CD8-positive, alpha-beta memory T cell (primary cell): ENCODE results near the gene CPTP. TPM values are rescaled to one million over a fixed set of nuclear protein-coding genes. Genes with fewer than 3 reads are reported as not detected.
A peak's percentile ranks its signal among the peaks of the same experiment; 100 is the strongest.

Source experiments
- CTCF ChIA-PET: fragments of 350-600 bp; sonication (Branson Sonifier 250); formaldehyde crosslinking; loops from one replicate; lab custom pipeline; 2021; ENCODE audit warnings: antibody characterized with exemption; lab: Charles Lee
- POLR2A ChIA-PET: fragments of 350-600 bp; sonication (Branson Sonifier 250); formaldehyde crosslinking; loops from one replicate; lab custom pipeline; 2021; ENCODE audit warnings: antibody characterized with exemption; lab: Charles Lee
- DNase-seq, 5 donors: peaks; one replicate each; pipeline versions ENCODE4 v3.0.0 to v3.0.0-alpha.2; 2020 to 2022; ENCODE audit warnings: mixed read lengths in 1 of 5
- H3K27ac ChIP-seq: one replicate; pipeline ENCODE4 v1.7.0; 2013; ENCODE audit warnings: low read depth, mild to moderate bottlenecking, low read length, moderate library complexity
- H3K27me3 ChIP-seq: 2 replicates; pipeline ENCODE4 v1.7.0; 2013; ENCODE audit warnings: low read length, mild to moderate bottlenecking; ENCODE audit not compliant: insufficient read depth, poor library complexity, severe bottlenecking
- H3K36me3 ChIP-seq: 2 replicates; pipeline ENCODE4 v1.7.0; 2013; ENCODE audit warnings: mild to moderate bottlenecking, low read length, moderate library complexity; ENCODE audit not compliant: insufficient read depth
- H3K4me1 ChIP-seq: 2 replicates; pipeline ENCODE4 v1.7.0; 2013; ENCODE audit warnings: mild to moderate bottlenecking, low read length, moderate library complexity; ENCODE audit not compliant: insufficient read depth
- H3K4me3 ChIP-seq: 2 replicates; pipeline ENCODE4 v1.7.0; 2013; ENCODE audit warnings: mild to moderate bottlenecking, low read length
- H3K9me3 ChIP-seq: 2 replicates; pipeline ENCODE4 v1.7.0; 2013; ENCODE audit warnings: mild to moderate bottlenecking, low read length
- H3K27ac Mint-ChIP-seq, 8 donors: one replicate each; pipeline ENCODE4 v1.8.0; 2020 to 2021; ENCODE audit warnings: mixed read lengths in 8 of 8, mild to moderate bottlenecking in 6 of 8, inconsistent platforms in 3 of 8, moderate library complexity in 3 of 8
- H3K27me3 Mint-ChIP-seq, 2 donors: one replicate each; pipeline ENCODE4 v1.8.0; 2020 to 2021; ENCODE audit warnings: mixed read lengths in 2 of 2, mild to moderate bottlenecking in 1 of 2, moderate library complexity in 1 of 2
- H3K36me3 Mint-ChIP-seq, 3 donors: one replicate each; pipeline ENCODE4 v1.8.0; 2020 to 2021; ENCODE audit warnings: mixed read lengths in 3 of 3, inconsistent platforms in 1 of 3, mild to moderate bottlenecking in 1 of 3
- H3K4me1 Mint-ChIP-seq, 3 donors: one replicate each; pipeline ENCODE4 v1.8.0; 2020 to 2021; ENCODE audit warnings: mixed read lengths in 3 of 3, inconsistent platforms in 1 of 3, mild to moderate bottlenecking in 1 of 3
- H3K4me3 Mint-ChIP-seq, 7 donors: one replicate each; pipeline ENCODE4 v1.8.0; 2020 to 2021; ENCODE audit warnings: mixed read lengths in 7 of 7, mild to moderate bottlenecking in 6 of 7, moderate library complexity in 4 of 7, inconsistent platforms in 2 of 7
- H3K9me3 Mint-ChIP-seq, 5 donors: one replicate each; pipeline ENCODE4 v1.8.0; 2020 to 2022; ENCODE audit warnings: mixed read lengths in 5 of 5, mild to moderate bottlenecking in 3 of 5, moderate library complexity in 2 of 5, inconsistent platforms in 1 of 5
- polyA plus RNA-seq: library from polyadenylated mRNA; unstranded; fragments of 300-500 nt; fragmentation: Illumina TruSeq; gene quantifications from one replicate; pipeline ENCODE4 v1.2.3, GENCODE V29; 2021
- total RNA-seq, 2 experiments: library from RNA; stranded (reverse); gene quantifications; one replicate each; pipeline ENCODE4 v1.2.3, GENCODE V29; 2021

The CPTP gene
- total and polyA plus RNA-seq, 3 experiments from 2014 or later = 17.6 to 23.6 (median 18.3) TPM

DNA sequence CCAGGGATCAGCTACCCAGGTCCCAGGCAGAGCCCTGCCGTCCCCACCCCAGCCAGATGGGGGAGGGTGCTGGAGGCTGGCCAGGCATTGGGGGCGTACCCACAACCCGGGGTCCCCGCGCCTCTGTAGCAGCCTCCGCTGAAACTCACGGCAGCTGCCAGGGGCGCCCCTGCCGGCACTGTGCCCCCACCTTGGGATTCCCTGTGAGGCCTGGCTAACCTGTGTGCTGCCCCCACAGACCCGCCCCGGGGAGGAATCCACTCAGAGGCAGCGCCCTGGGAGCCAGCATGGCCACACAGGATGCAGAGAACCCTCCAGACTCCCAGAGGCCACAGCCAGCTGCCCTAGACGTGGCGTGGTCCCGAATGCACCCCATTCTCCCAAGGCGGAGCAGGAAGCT is 20.8 kb downstream of the CPTP start:
- Mint-ChIP-seq H3K4me3 (no peak overlapping the region), H3K27ac (no peak overlapping the region), H3K4me1 (peaks cover 11 to 22% (median 11%) of the 10 kb centered on the region in 3 donors), H3K36me3 (peaks cover 0 to 10% (median 9%) of the 10 kb centered on the region in 3 donors), H3K9me3 (no peaks in the 10 kb centered on the region), H3K27me3 (no peaks in the 10 kb centered on the region)
- H3K9me3 ChIP-seq = no peaks in the 10 kb centered on the region
- H3K4me1 ChIP-seq = peaks cover 16% of the 10 kb centered on the region
- H3K27ac ChIP-seq = no peak overlapping the region
- H3K27me3 ChIP-seq = no peaks in the 10 kb centered on the region
- no peak overlapping the region for H3K4me3 ChIP-seq
- POLR2A ChIA-PET = no interaction called here
- CTCF ChIA-PET = interaction anchor here (2.1 kb wide), 1 partner anchor 27 kb away, joined by 6 read pairs; no protein-coding TSS in a partner anchor
- no peak for DNase-seq
- H3K36me3 ChIP-seq = no peaks in the 10 kb centered on the region

GRCh38 chr1:1345860-1346500 is 21.4 kb downstream of the CPTP start:
- CTCF ChIA-PET = interaction anchor here (2.1 kb wide), 1 partner anchor 26 kb away, joined by 6 read pairs; no protein-coding TSS in a partner anchor
- peaks cover 9 to 22% (median 11%) of the 10 kb centered on the region in 3 donors for H3K4me1 Mint-ChIP-seq
- POLR2A ChIA-PET = no interaction called here
- Histone ChIP-seq H3K4me1 (peaks cover 16% of the 10 kb centered on the region), H3K9me3 (no peaks in the 10 kb centered on the region), H3K36me3 (no peaks in the 10 kb centered on the region), H3K4me3 (no peak overlapping the region), H3K27me3 (no peaks in the 10 kb centered on the region), H3K27ac (no peak overlapping the region)
- no peaks in the 10 kb centered on the region for H3K27me3 Mint-ChIP-seq
- H3K4me3 Mint-ChIP-seq = peak overlapping the region in 1 of 7 donors; percentile 25
- H3K36me3 Mint-ChIP-seq = peaks cover 0 to 4% (median 4%) of the 10 kb centered on the region in 3 donors
- DNase-seq = no peak
- no peaks in the 10 kb centered on the region for H3K9me3 Mint-ChIP-seq
- no peak overlapping the region for H3K27ac Mint-ChIP-seq

- Histone ChIP-seq H3K9me3 (no peaks in the 10 kb centered on the region), H3K27me3 (no peaks in the 10 kb centered on the region), H3K36me3 (no peaks in the 10 kb centered on the region), H3K27ac (no peak overlapping the region), H3K4me3 (no peak overlapping the region), H3K4me1 (peaks cover 16% of the 10 kb centered on the region)
- Mint-ChIP-seq H3K27ac (peak overlapping the region in 1 of 8 donors; percentile 20), H3K4me1 (peaks cover 5 to 22% (median 11%) of the 10 kb centered on the region in 3 donors), H3K9me3 (no peaks in the 10 kb centered on the region), H3K27me3 (no peaks in the 10 kb centered on the region), H3K36me3 (no peaks in the 10 kb centered on the region), H3K4me3 (peak overlapping the region in 5 of 7 donors; percentile 50 to 83 (median 61))
- ChIA-PET CTCF (interaction anchor here (2.1 kb wide), 1 partner anchor 25 kb away, joined by 6 read pairs; no protein-coding TSS in a partner anchor), POLR2A (no interaction called here)
- DNase-seq = no peak
Measured at GRCh38 chr1:1346501-1346890, 21.9 kb downstream of the CPTP start.

DNA sequence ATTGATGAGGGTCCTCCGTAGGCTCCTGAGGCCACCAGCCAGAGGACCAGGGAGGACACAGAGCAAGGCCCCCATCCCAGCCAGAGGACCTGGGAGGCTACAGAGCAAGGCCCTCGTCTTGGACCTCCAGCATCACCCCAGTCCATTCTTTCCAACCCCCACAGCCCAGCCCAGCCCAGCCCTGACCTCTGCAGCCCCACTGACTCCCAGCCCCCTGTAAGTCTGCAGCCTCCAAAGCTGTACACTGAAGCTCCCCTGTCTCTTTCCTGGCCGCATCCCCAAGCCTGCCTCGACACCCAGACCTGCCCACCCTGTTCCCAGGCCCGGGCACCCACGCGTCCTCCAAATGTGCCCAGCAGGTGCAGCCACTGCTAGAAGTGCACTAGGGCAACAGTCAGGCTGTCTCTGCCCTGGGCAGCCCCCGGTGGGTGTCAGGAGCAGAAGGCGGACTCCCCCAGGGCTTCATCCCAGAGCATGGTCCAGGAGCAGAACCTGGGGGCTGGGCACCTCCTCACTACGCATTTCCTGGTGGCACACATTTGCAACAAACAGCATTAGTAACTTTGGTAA is 22.5 kb downstream of the CPTP start:
- POLR2A ChIA-PET = no interaction called here
- H3K4me3 ChIP-seq = no peak overlapping the region
- CTCF ChIA-PET = interaction anchor here (2.1 kb wide), 1 partner anchor 25 kb away, joined by 6 read pairs; no protein-coding TSS in a partner anchor
- no peaks in the 10 kb centered on the region for H3K27me3 ChIP-seq
- peaks cover 6 to 25% (median 13%) of the 10 kb centered on the region in 3 donors for H3K4me1 Mint-ChIP-seq
- peaks cover 16% of the 10 kb centered on the region for H3K4me1 ChIP-seq
- no peaks in the 10 kb centered on the region for H3K9me3 Mint-ChIP-seq
- peak overlapping the region; percentile 61 for H3K27ac ChIP-seq
- peak overlapping the region; percentile 50 to 83 (median 74) for H3K4me3 Mint-ChIP-seq
- no peaks in the 10 kb centered on the region for H3K36me3 ChIP-seq
- peaks cover 0 to 2% of the 10 kb centered on the region in 2 donors for H3K27me3 Mint-ChIP-seq
- no peaks in the 10 kb centered on the region for H3K9me3 ChIP-seq
- H3K27ac Mint-ChIP-seq = peak overlapping the region in 5 of 8 donors; percentile 20 to 54 (median 38)
- no peaks in the 10 kb centered on the region for H3K36me3 Mint-ChIP-seq
- DNase-seq = no peak

GRCh38 chr1:1347663-1348419 is 23.2 kb downstream of the CPTP start:
- no peaks in the 10 kb centered on the region for H3K9me3 Mint-ChIP-seq
- peak overlapping the region; percentile 52 to 87 (median 78) for H3K4me3 Mint-ChIP-seq
- no peaks in the 10 kb centered on the region for H3K9me3 ChIP-seq
- DNase-seq = no peak
- CTCF ChIA-PET = interaction anchor here (1.0 to 2.1 kb wide), 5 partner anchors 24 to 42 kb away, joined by 3 to 7 read pairs (median 6); no protein-coding TSS in a partner anchor
- H3K27ac Mint-ChIP-seq = peak overlapping the region in 4 of 8 donors; percentile 20 to 73 (median 67)
- no peaks in the 10 kb centered on the region for H3K36me3 Mint-ChIP-seq
- H3K36me3 ChIP-seq = no peaks in the 10 kb centered on the region
- peaks cover 13 to 32% (median 16%) of the 10 kb centered on the region in 3 donors for H3K4me1 Mint-ChIP-seq
- POLR2A ChIA-PET = no interaction called here
- H3K4me3 ChIP-seq = peak overlapping the region; percentile 50
- H3K27ac ChIP-seq = peak overlapping the region; percentile 61
- peaks cover 16% of the 10 kb centered on the region for H3K4me1 ChIP-seq
- peaks cover 0 to 10% of the 10 kb centered on the region in 2 donors for H3K27me3 Mint-ChIP-seq
- H3K27me3 ChIP-seq = peaks cover 4% of the 10 kb centered on the region

DNA sequence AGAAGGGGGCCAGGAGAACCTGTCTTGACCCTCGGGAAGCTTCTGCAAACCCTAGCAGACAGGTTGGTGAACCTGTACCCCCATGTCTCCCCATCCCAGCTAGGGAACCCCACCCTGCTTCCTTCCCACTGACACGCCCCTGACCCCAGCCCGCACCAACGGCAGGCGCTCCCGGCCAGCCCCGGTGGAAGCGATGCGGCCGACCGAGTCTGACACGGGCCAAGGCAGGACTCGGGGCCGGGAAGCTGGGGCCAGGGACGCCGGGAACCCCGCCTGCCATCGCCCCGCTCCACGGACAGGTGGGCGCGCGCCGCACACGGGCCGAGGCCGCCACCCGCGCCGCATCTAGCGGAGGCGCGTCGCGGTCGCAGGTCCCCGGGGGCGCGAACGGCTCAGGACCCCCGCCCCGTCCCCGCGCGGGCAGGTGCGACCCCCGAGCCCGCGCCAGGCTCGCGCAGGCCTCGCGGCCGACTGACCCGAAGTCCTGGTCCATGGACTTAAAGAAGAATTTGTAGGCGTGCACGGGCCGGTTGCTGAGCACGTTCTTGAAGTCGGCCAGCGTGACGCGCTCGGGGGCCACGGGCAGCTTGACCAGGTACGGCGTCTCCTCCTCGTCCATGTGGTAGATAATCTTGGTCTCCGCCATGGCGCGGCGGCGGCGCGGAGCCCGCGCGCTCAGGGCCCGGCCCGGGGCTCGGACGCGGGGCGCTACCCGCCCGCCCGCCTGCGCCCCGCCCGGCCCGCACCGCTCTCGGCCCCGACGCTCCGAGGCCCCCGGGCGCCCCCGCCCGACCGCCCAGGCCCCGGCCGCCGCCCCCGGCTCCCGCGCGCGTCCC is 24.0 kb downstream of the CPTP start:
- Histone ChIP-seq H3K27ac (peak overlapping the region; percentile 61), H3K36me3 (no peaks in the 10 kb centered on the region), H3K4me1 (peaks cover 21% of the 10 kb centered on the region), H3K9me3 (no peaks in the 10 kb centered on the region), H3K27me3 (peaks cover 4% of the 10 kb centered on the region), H3K4me3 (peak overlapping the region; percentile 50)
- H3K9me3 Mint-ChIP-seq = no peaks in the 10 kb centered on the region
- peaks cover 0 to 11% of the 10 kb centered on the region in 2 donors for H3K27me3 Mint-ChIP-seq
- H3K4me1 Mint-ChIP-seq = peaks cover 14 to 39% (median 16%) of the 10 kb centered on the region in 3 donors
- no peak for DNase-seq
- peak overlapping the region; percentile 52 to 87 (median 78) for H3K4me3 Mint-ChIP-seq
- H3K36me3 Mint-ChIP-seq = no peaks in the 10 kb centered on the region
- ChIA-PET CTCF (interaction anchor here (1.0 to 1.4 kb wide), 4 partner anchors 23 to 43 kb away, joined by 3 to 7 read pairs (median 6); no protein-coding TSS in a partner anchor), POLR2A (interaction anchor here (1.2 kb wide), 1 partner anchor 23 kb away, joined by 3 read pairs; no protein-coding TSS in a partner anchor)
- H3K27ac Mint-ChIP-seq = peak overlapping the region in 4 of 8 donors; percentile 9 to 73 (median 50)
